GM21390 (cell line): Measurements from ENCODE around the gene CD22.

Experiments used
- ATAC-seq: cut with Tn5 transposase; IDR thresholded peaks from one replicate; pipeline ENCODE4 v1.9.1; 2021; ENCODE audit not compliant: unreplicated experiment

Gene CD22

DNA sequence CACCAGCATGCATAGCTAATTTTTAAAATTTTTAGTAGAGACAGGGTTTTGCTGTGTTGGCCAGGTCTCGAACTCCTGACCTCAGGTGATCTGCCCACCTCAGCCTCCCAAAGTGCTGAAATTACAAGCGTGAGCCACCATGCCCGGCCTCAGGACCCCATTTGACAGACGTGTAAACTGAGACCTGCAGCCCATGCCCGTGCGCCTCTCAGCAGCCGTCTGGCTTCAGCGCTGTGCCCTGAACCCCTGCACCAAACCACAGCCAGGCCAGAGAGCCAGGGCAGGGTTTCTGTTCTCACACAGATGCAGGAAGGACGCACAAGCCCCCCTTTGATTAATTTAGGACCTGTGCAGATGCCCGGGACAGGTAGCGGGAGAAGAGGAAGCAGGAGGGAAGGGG, 11.4 kb downstream of the CD22 start:
- ATAC-seq = no peak

DNA sequence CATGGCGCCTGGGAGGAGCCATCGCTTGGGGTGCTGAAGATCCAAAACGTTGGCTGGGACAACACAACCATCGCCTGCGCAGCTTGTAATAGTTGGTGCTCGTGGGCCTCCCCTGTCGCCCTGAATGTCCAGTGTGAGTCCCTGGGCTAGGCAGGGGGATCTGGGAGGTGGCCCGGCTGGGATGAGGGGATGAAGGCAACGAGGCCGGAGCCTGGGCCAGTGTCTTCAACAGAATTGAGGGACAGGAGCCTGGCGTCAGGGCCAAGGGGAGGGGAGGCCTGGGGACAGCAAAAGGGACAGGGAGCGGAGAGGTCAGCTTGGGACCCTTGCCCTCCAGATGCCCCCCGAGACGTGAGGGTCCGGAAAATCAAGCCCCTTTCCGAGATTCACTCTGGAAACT, 12.0 kb downstream of the CD22 start:
- no peak for ATAC-seq

GRCh38 chr19:35341565-35342225, 12.7 kb downstream of the CD22 start:
- no peak for ATAC-seq

DNA sequence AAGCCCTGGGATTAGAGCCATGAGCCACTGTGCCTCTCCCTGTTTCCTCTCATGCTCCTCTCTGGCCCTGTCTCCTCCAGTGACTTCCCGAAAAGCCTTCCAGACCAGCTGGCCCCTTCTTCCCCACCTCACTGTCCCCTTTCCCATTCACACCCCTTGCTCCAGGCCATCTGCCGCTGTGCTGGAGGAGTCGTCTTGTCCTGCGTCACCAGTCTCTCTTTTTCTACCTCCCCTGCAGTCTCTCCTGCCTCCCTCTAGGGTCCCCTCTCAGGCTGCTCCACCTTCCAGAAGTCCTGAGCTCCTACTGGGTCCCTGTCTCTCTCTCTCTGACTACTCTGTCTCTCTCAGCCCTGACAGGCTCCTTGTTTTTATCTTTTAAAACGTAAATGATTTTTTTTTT, 13.4 kb downstream of the CD22 start:
- ATAC-seq = no peak

- no peak for ATAC-seq
Measured at GRCh38 chr19:35344511-35345031, 15.6 kb downstream of the CD22 start.

GRCh38 chr19:35345671-35346111, 16.7 kb downstream of the CD22 start:
- ATAC-seq = no peak

GRCh38 chr19:35346193-35347052, 17.4 kb downstream of the CD22 start:
- no peak for ATAC-seq

DNA sequence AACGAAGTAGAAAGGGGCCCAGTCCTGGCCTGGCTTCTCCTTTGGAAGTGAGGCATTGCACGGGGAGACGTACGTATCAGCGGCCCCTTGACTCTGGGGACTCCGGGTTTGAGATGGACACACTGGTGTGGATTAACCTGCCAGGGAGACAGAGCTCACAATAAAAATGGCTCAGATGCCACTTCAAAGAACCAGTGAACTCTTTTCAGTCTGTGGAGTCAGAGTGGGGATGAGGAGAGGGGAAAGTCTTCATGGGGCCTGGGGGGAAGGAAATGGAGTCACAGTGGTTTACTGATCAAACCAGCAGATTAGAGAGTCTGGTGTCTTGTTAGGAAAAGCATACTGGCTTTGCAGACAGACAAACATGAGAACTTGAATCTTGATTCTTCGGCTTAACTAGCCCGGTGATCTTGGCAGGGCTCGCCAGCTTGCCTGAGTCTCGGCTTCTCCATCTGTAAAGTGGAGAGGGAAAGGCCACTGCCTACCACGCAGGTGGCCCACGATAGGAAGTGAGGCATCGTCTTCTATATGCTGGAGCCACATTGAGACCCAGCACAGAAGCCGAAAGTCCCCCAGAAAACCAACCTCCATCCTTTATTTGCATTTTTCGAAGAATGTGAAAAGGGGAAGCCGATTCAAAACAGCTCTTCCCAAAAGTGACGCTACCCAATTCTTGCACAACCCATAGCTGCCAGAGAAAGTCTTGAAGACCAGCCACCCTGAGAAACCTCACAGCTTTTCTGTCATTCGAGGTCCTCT, 18.4 kb downstream of the CD22 start, which contains the start of gene FFAR1:
TSS of gene FFAR1 (plus strand) at position 732 of the 759 bp plus-strand sequence. CDS start 3,650 bp downstream, outside the sequence.
- ATAC-seq = peak; percentile 52

DNA sequence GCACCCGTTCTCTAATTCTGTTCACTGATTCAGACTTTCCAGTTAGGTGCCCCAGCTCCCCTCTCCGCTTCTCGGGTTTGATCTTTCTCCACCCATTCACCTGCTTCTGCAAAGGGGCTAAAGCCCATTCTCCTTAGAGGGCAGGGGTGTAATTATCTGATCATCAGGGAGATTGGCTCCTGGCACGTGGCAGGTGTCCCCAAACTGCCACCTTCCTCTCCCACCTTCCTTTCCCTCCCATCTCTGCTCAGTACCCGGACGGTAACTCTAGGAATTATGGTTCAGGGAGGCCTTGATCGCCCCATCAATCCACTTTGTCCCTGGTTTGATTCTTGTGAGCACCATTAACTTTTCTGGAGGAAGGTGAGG, 18.9 kb downstream of the CD22 start:
- ATAC-seq = no peak

- no peak for ATAC-seq
Measured at GRCh38 chr19:35348911-35349611, 20.1 kb downstream of the CD22 start.

DNA sequence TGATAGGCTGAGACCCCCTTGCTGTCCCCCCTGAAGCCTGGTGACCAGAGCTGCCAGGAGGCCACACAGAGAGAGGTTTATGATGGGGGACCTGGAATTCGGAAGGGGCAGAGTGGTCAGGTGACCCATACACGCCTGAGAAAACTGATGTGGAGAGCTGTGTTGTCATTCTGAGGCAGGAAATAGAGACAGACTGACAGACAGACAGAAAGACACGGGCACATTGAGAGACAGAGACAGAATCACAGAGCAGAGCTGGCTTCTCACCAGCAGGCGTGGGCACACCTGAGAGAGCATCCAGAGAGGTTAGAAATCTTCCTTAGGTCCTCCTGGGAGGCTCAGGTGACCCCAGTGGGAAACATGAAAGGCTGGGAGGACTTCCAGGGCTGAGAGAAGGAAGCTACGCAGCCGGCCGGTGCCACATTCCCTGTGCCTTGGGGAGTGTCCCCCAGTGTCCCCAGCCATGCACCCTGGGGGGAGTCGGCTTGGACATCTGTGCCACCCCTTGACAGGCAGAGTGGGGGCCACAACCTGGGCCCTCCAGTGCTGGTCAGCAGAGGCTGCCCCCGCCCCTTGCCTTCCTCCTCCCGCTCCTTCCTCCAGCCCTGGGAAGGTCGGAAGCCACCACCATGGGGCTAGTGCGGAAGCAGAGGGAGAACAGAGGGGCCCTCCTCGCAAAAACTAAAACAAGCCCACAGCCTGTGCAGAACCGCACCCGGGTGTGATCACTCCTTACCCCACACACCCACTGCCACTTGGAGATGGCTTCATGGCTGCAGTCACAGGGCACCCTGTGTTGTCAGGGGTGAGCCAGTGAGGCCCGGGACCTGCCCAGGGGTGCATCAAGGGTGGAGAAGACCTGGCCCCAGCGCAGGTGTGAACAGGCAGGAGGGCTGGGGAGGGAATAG, 20.9 kb downstream of the CD22 start:
- ATAC-seq = no peak

DNA sequence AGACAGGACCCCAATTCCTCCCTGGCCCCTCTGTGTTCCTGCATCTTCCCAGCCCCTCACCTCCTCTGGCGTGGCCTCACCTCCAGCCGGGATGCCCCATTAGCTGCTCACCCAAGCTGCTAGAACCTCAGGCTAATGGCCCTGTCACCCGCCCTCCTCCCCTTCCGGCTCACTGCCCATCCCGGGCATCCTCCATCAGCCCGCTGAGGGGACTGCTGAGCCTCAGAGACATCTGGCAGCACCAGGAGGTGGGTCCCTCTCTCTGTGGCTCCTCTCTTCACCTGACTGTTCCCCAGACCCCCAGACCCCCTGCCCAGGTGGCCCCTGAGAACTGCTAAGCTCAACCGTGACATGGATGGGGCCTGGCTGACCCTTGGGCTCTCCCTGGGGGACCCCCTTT, 21.6 kb downstream of the CD22 start:
- ATAC-seq = no peak

- no peak for ATAC-seq
Measured at GRCh38 chr19:35351411-35352176, 22.6 kb downstream of the CD22 start.

DNA sequence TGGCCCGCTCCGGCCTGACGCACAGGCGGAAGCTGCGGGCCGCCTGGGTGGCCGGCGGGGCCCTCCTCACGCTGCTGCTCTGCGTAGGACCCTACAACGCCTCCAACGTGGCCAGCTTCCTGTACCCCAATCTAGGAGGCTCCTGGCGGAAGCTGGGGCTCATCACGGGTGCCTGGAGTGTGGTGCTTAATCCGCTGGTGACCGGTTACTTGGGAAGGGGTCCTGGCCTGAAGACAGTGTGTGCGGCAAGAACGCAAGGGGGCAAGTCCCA, 23.1 kb downstream of the CD22 start:
- ATAC-seq = no peak

DNA sequence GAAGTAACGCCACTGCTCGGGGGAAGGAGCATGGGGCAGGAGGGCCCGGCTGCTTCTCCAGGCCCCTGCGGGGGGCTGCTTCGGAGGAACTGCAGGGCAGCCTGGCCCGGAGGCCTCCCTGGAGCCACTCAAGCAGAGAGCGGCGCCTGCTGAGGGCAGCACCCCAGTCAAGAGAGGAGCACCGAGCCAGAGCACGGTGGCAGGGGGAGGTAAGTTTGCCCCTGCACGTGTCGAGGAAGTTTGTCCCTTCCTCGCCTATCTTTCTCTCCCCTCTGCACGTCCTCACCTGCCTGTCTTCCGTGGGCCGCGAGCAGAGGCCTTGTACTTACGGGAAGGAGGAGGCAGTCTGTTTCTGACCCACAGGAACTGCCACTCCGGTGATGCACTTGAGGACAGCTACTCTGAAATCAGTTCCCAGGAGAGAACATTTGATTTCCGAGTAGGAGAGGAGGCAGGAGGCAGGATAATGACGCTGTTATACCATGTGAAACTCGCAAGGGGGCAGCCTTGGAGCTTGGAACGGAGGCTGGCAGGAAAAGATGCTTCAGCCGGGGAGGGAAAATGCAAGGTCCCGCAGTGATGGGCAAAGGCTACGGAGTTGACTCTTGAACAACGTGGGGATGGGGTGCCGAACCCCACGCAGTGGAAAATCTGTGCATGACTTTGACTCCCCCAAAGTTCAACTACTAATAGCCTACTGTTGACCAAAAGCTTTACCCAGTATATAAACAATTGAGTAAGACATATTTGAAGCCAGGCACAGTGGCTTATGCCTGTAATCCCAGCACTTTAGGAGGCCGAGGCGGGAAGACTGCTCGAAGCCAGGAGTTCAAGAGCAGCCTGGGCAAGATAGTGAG, 23.7 kb downstream of the CD22 start:
- ATAC-seq = no peak

GRCh38 chr19:35353635-35354034, 24.6 kb downstream of the CD22 start:
- ATAC-seq = no peak

DNA sequence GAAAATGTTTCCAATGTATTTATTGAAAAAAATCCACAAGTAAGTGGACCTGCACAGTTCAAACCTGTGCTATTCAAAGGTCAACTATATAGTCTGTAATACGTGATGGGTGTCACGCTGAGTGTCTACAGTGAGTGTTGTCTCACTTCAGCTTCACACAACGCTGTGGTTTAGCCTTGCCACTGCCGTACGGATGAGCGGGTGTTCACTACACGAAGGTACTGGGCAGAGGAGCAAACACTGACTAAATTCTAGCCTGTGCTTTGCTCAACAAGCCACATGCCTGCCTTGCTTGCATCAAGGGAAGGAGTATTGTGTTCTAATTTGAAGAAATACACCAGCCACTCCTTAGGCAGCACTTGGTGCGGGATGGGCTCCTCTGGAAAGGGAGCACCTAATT, 25.9 kb downstream of the CD22 start:
- no peak for ATAC-seq

DNA sequence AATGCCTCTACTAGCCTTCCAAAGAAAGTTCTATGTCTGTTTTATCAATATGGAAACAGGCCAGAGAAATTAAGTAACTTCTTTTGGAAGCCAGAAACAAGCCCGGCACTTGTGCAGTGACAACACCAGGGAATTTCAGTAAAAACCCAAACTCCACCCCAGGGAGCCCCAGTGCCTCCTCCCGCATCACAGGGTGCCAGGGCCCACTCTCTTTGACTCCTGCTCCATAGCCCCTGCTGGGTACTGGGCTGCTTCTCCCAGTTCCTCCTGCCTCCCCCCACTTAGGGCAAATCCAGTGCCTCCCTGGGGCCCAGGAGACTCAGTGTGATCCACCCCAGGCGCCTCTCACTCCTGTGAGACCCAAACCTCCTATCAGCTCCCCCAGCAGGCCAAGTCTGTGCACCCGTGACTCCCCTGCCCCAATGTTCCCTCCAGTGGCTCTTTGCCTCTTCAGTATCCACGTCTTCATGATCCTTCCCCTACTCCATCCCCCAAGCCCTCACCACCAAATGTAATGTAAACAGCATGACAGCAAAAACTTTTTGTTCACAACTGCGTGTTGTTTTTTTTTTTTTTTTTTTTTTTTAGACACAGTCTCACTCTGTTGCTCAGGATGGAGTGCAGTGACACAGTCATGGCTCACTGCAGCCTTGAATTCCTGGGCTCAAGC, 26.9 kb downstream of the CD22 start:
- ATAC-seq = no peak
